Stimulated activated CD8-positive, alpha-beta memory T cell treated with anti-CD3 and anti-CD28 coated beads, Interleukin-4, amount 100 ng/mL, for 4 hours (primary cell): ENCODE data around the gene BMAL2.

ENCODE experiments used
- DNase-seq, 2 donors: peaks; one replicate each; pipeline ENCODE4 v3.0.0-alpha.2; 2020; ENCODE audit warnings: low read depth in 2 of 2, low spot score in 1 of 2

Gene BMAL2

DNA sequence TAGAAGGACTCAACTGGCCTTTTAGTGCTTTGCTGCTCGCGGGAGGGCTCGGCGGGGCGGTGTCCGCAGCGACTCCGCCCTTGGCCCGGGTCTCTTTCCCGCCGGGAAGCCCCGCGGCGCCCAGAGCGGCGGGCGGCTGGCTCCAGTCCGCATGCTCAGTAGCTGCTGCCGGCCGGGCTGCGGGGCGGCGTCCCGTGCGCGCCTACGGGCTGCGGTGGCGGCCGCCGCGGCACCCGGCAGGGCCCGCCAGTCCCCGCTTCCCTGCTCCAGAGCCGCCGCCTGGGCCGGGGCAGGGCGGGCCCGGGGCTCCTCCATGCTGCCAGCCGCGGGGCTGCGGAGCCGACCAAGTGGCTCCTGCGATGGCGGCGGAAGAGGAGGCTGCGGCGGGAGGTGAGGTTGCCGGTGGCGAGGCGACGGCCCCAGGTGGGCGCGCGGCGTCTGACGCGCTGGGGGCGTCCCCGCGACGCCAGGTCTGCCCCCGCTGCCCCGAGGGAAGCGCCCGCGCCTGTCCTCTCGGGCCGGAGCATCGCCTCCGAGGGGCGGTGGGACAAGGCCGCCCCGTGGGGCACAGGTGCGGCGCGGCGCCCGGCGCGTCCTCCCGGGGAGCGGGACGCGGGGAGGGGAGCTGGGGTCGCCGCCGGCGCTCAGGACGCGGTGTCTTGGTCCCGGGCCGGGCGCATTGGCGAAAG, at the start of gene BMAL2:
Gene BMAL2 (plus strand): TSS at position 123 of the 689 bp plus-strand sequence. CDS start 237 bp downstream, at position 360.
- DNase-seq = no peak

- DNase-seq = no peak
These were observed 48.6 kb upstream of the BMAL2 start for GRCh38 chr12:27284021-27284420.

- no peak for DNase-seq
These were observed 47.9 kb upstream of the BMAL2 start for GRCh38 chr12:27284751-27285150.

DNA sequence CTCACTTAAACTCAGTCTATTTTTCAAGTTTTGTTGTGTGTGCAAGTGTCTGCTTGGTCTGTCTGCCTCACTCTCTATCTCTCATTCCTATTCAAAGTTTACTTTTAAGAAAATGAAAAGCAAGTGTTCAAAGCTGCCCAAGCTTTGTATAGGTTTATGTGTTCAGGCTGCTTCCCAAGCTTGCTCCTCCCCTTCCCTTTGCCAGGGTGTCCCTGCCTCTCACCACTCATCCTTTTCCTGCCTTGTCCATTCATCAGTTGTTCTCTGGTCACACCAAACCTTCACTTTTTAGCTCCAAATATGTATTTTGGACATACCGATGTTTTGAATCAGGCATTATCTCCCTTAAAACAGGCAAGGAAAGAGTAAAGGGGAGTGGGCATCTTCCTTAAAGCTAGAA, 47.2 kb upstream of the BMAL2 start:
- no peak for DNase-seq

DNA sequence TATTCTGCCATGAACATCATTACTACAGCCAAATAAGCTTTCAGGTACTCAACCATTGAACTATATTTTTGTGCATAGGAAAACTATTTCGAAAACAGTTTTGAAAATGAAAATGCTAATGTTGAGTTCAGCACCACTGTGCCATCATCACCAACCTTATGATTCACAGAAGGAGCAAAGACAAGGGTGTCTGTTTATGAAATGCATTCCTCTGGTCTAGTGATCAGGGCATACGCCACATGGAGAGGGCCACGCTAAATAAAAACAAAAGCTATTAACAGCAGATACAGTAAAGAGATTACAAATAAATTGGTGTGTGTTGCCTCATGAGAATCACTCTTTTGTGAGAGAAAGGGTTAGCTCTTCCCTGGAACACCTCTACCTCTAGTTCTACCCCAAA, 43.2 kb upstream of the BMAL2 start:
- DNase-seq = no peak

- no peak for DNase-seq
These were observed 42.0 kb upstream of the BMAL2 start for GRCh38 chr12:27290501-27291168.

- DNase-seq = no peak
These were observed 40.8 kb upstream of the BMAL2 start for GRCh38 chr12:27291862-27292261.

GRCh38 chr12:27292718-27293117, 39.9 kb upstream of the BMAL2 start:
- DNase-seq = no peak

DNA sequence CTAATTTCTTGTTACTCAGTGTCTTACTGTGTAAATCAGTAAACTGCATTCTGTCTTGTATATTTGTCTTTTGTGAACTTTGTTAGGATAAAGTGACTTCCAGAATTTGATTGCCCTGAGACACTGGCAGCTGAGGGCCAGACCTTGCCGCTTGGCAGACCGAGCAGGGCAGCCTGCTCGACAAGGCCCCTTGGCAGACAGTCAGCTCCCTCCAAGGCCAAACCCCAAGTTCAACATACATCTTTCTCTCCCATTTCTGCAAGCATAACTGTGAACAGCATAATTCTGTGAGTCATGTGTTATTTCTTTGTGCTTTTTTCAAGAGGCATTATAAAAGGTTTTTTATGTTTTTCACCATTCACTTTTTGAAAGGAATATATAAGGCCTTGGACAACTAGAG, 39.2 kb upstream of the BMAL2 start:
- DNase-seq = no peak

DNA sequence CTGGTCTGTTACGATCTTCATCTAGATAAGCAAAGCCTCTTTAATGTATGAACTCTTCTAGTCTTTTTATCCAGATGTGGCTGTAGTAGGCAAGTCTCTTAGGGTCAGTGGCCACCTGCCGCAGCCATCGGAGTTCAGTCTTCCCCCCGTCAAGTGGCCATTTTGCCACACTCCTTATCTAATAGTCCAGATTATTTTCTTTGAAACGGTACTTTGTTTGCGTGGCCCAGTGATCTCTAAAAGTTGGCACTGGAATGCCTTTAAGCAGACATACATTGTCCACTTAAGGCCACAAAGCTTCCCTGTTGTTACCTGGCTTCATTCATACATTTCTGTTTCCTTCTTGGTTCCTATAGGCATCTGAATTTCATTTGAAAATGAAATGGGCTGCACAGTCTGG, 36.0 kb upstream of the BMAL2 start:
- no peak for DNase-seq

GRCh38 chr12:27297566-27297965, 35.1 kb upstream of the BMAL2 start:
- no peak for DNase-seq

GRCh38 chr12:27299102-27299501, 33.5 kb upstream of the BMAL2 start:
- DNase-seq = no peak

DNA sequence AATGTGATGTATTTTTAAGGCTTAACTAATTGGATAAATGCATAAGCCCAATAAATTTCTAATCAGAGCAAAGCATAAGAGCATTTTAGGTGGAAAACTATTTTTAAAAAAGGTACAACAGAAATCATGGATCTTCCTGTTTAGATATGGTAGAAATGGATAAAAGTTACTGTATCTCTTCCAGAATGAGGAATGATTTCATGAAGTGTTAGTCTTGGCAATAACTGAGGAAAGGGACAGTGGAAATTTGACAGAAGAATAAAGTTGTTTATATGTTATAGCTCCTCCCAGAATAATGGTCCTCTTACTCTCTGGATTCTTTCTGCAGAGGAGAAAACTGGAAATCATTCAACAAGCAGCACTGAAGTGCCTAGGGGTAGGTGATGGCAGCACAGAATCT, 32.4 kb upstream of the BMAL2 start:
- DNase-seq = no peak

GRCh38 chr12:27303139-27304111, 29.2 kb upstream of the BMAL2 start:
- no peak for DNase-seq

DNA sequence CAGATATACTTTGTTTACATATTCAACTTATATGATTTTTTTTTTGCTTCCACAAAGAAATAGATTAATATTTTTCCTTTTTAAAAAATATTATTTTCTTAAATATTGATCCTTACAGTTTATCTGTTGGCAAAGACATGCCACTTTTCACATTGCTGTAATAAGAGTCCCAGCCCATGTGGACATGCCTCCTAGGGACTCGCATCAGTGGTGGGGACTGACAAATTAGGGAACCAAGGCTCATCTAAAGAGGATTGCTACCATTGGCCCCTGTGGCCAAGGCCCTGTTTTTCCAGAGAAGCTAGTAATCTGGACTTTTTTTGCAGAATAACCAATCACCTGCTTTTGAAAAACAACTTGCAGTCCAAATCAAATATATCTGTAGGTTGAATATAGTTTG, 27.8 kb upstream of the BMAL2 start:
- DNase-seq = no peak

GRCh38 chr12:27305673-27306456, 26.8 kb upstream of the BMAL2 start:
- no peak for DNase-seq

GRCh38 chr12:27309293-27309994, 23.2 kb upstream of the BMAL2 start:
- DNase-seq = no peak

GRCh38 chr12:27309995-27310315, 22.7 kb upstream of the BMAL2 start:
- DNase-seq = no peak

GRCh38 chr12:27316947-27317346, 15.7 kb upstream of the BMAL2 start:
- DNase-seq = no peak

DNA sequence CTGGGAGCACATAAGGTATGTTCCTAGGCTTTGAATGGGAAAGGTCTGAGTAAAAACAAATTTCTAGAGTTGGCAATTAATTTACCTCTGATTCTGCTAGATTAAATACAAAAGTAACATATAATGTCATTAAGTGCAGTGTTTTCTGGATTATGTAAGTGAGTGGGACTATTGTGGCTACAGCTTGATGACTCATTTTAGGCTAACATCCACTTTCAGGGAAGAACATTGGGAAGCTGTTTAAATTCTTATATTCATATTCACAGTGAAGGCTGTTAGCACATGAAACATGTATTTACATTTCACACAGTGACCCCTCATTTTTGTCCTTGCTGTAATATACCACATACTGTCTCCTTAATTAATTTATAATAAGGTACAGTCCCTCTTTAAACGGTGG, 13.2 kb upstream of the BMAL2 start:
- DNase-seq = no peak

DNA sequence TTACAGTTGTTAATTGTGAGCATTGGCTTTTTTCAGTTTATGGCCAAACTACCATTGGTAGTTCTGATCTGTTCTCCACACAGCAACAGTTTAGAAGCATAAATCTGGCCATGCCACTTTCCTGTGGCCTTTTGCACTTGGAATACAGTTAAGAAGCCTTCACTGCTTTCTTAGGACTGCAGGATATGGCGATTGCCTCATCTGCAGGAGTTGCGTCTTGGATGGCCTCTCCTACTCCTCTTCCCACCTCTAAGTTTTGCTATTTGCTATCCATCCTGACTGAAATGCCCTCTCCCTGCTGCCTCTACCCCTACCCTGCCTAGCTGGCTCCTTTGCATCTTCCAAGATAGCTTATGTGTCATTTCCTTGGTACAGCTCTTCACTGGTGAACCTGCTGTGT, 12.8 kb upstream of the BMAL2 start:
- no peak for DNase-seq
